ENCODE data around the gene HIKESHI. TPM values are rescaled to one million over a fixed set of nuclear protein-coding genes. Genes with fewer than 3 reads are reported as not detected.
"Not testable (repeated sequence)": the region's sequence is repeated elsewhere in the genome, so short reads cannot be mapped to it uniquely, and the experiment has no call there.

Gene HIKESHI
- total RNA-seq, 1 experiment from 2014 or later = 98.2 TPM

DNA sequence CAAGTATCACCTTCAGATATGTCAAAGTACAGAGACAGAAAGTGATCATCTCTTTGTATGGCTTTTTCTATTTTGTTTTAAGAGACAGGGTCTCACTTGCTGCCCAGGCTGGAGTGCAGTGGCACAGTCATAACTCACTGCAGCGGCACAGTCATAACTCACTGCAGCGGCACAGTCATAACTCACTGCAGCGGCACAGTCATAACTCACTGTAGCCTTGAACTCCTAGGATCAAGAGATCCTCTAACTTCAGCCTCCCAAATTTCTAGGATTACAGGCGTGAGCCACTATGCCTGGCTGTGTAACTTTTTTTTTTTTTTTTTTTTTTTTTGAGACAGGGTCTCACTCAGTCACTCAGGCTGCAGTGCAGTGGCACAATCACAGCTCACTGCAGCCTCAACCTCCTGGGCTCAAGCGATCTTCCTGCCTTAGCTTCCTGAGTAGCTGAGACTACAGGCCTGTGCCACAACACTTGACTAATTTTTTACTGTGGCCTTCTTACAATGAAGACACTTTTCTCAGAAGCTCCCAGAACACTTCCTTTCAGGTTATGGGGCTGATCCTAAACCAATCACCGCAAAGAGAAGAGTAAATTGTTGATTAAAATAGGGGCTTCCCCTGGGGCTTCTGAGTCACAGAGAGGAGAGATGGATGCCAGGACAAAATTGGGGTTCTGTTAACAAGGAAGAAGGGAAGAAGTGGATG, 9.0 kb upstream of the HIKESHI start:
- no peak for DNase-seq (ENCODE audit: low read depth)

- DNase-seq (ENCODE audit: low read depth) = no peak
These were observed 8.0 kb upstream of the HIKESHI start for GRCh38 chr11:86294026-86294425.

GRCh38 chr11:86301742-86302091, 323 bp upstream of the HIKESHI start:
- DNase-seq (ENCODE audit: low read depth) = no peak

GRCh38 chr11:86303257-86303656, 1.2 kb downstream of the HIKESHI start:
- peak; percentile 15 for DNase-seq (ENCODE audit: low read depth)

GRCh38 chr11:86308710-86309109, 6.7 kb downstream of the HIKESHI start:
- not testable (repeated sequence) for DNase-seq (ENCODE audit: low read depth)

DNA sequence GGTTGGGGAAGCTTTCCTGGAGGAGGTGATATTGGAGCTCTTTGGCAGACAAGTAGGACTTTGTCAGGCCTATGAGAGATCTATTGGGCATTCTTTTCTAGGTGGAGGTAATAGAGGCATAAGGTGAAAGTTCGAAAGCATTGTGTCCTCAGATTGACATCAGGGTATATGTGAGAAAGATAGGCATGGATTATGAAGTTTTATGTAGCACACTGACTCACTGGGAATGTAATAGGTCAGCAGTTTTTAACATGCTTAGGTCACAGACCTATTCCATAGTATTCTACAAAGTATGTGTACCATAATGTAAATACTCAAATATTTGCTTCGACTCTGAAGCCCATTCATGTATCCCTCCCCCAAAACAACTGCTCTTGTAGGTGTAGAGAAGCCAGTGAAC, 11.8 kb downstream of the HIKESHI start:
- DNase-seq (ENCODE audit: low read depth) = no peak

- DNase-seq (ENCODE audit: low read depth) = no peak
These were observed 12.6 kb downstream of the HIKESHI start for GRCh38 chr11:86314636-86315035.

DNA sequence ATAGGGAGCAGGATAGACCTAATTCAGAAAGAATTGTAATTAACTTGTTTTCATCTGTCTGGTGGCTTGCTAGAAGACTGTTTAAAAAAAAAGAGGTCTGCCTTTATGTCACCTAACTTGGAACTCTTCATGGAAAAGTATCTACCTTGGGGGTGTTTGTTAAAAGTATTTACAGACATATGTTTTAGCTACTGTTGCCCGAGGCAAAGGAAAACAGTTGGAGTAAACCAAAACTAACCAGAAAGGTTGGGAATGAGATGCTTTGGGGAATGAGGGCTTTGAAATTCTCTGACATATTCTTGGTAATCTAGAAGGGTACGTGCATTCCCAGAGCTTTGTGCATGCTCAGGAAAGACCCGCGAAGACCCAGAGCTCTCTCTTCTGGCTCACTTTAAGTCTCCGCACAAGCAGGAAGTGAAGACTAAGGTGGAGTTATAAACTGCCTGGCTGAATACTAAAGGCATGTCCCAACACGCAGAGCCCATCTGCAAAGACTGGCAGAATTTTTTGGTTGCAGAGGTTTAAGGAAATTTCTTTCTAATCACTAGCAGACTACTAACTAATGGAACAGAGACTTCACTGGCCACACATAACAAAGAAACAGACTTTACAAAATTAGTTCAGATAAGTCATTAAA, 33.2 kb downstream of the HIKESHI start:
- peak; percentile 12 for DNase-seq (ENCODE audit: low read depth)

DNA sequence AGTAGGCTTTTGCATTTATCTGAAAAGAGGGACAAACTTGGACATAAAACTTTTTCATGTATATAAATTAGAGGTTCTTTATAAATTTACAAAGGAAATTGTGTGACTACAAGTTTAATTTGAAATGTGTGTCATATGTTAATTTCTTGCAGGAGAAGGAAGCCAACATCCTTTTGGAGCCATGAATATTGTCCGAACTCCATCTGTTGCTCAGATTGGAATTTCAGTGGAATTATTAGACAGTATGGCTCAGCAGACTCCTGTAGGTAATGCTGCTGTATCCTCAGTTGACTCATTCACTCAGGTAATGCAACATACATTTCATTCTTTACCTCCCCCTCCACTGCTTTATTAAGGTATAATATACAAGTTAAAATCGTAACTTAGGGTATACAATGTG, 35.2 kb downstream of the HIKESHI start:
- no peak for DNase-seq (ENCODE audit: low read depth)

GRCh38 chr11:86341382-86341781, 39.3 kb downstream of the HIKESHI start:
- no peak for DNase-seq (ENCODE audit: low read depth)

DNA sequence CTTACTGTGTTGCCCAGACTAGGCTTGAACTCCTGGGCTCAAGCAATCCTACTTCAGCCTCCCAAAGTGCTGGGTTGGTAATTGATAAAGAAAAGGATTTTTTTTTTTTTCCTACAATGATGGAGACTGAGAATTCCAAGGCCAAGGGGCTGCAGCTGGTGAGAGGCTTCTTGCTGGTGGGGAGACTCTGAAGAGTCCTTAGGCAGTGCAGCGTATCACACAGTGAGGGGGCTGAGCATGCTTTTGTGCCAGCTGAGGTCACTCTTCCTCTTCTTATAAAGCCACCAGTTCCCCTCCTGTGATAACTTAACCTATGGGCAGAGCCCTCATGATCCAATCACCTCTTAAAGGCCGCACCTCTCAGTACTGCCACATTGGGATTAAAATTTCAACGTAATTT, 44.5 kb downstream of the HIKESHI start:
- no peak for DNase-seq (ENCODE audit: low read depth)

DNA sequence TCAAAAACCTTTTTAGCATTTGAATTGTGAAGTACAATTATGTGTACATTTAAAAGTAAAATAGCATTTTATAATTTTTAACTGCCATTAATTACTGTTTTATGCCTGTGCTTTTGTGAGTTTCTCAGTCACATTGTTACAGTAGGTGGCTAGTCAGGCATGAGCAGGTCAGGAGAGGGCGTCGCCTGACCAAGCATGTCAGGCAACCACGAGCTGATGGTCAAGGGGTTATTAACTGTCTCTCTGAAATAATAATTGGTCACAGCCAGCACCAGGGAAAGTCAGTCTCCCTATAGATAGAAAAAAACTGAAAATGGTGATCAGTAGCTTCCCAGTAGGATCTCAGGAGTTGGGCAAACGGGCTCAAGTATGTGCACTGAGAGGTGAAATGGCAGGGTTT, 53.2 kb downstream of the HIKESHI start:
- peak; percentile 22 for DNase-seq (ENCODE audit: low read depth)

- DNase-seq (ENCODE audit: low read depth) = not testable (repeated sequence)
These were observed 55.4 kb downstream of the HIKESHI start for GRCh38 chr11:86357412-86357811.

DNA sequence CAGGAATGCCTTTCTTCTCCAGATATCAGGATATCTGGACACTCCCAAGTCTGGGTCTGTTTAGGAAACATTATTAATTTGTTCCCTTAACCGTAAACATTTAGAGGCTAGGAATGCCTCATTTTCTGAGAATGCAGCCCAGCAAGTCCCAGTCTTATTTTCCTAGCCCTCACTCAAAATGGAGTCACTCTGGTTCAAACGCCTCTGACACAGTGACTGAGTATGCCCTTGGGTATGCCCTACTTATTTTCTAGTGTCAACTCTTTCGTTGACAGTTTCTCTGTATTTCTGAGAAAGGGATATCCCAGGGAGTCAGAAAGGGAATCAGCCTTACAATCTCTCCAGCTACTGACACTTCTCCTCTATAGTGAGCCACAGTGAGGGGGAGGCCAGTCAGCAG, 56.7 kb downstream of the HIKESHI start:
- no peak for DNase-seq (ENCODE audit: low read depth)

DNA sequence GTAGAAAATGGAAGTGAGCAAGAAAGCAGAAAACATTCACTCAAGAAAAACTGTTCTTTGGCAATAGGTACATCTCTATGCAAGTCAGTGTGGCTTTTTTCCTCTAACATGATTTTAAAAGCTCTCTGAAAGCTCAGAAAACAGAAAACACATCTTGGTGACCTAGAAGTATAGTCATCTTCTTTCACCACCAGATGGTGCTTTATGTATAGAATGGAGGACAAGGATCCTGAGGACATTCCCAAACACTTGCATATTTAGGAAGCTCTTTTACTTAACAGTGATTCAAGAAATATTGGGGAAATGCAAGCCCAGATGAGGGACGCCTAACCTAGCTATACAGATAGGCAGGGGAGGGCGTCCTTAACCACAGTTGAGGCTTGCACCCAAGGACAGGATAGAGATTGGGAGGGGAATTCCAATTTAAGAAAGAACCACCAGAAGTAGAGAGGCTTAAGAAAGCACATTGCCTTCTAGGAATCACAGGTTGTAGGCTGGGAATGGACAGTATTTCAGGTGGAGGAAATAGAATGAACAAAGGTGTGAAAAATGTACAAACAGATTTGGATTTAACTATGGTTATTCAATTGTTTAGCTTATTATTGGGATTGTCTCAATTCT, 58.8 kb downstream of the HIKESHI start:
- DNase-seq (ENCODE audit: low read depth) = peak; percentile 48

DNA sequence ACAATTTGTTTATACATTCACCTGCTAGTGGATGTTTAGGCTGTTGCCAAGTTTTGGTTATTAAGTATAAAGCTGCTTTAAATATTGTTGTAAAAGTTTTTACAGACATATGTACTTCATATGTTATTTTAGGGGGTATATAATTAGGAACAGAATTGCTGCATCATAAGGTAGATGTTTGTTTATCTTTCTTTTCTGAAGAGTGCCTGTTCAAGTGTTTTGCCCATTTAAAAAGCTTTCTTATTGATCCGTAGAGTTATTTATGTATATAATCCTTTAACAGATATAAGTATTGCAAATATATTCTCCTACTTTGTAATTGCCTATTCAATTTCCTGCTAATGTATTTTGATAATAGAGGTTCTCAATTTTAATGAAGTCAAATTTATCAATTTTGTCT, 61.4 kb downstream of the HIKESHI start:
- DNase-seq (ENCODE audit: low read depth) = no peak

- DNase-seq (ENCODE audit: low read depth) = no peak
These were observed 63.5 kb downstream of the HIKESHI start for GRCh38 chr11:86365546-86365945.

- no peak for DNase-seq (ENCODE audit: low read depth)
These were observed 67.6 kb downstream of the HIKESHI start for GRCh38 chr11:86369668-86370067.

DNA sequence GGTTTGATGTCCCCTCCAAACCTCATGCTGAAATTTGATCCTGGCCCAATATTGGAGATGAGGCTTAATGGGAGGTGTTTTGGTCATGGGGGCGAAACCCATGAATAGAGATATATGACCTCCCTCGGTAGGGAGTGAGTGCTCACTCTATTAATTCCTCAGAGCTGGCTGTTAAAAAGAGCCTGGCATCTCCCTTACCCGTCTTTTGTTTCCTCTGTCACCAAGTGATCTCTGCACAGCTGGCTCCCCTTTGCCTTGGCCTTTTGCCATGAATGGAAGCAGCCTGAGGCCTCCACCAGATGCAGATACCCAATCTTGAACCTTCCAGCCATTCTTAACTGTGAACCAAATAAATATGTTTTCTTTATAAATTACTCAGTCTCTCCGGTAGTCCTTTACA, 68.1 kb downstream of the HIKESHI start:
- DNase-seq (ENCODE audit: low read depth) = no peak

GRCh38 chr11:86370922-86371594, 69.0 kb downstream of the HIKESHI start:
- DNase-seq (ENCODE audit: low read depth) = peak; percentile 74

GRCh38 chr11:86372041-86372440, 70.0 kb downstream of the HIKESHI start:
- DNase-seq (ENCODE audit: low read depth) = no peak

DNA sequence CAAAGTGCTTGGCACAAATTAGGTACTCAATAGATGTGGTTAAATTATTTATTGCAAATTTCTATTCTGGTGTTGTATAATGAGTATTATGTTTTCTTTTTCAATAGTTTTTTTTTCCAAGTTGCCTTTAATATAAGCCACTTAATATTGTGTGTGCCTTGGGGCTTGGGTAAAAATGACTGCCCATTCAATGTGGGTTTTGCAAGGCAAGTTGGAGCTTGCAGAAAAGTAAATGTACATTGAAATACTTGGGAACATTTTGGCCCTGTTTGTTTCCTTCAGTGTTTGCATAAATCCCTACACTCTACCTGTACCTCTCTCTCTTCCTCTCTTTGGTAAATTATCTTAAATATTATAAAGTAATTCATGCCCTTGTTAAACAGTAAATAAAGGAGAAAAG, 70.5 kb downstream of the HIKESHI start:
- DNase-seq (ENCODE audit: low read depth) = no peak

GRCh38 chr11:86374069-86374468, 72.0 kb downstream of the HIKESHI start:
- no peak for DNase-seq (ENCODE audit: low read depth)

Data from M059J (cell line).